ENCODE results near the gene DSTN.

DSTN gene

DNA sequence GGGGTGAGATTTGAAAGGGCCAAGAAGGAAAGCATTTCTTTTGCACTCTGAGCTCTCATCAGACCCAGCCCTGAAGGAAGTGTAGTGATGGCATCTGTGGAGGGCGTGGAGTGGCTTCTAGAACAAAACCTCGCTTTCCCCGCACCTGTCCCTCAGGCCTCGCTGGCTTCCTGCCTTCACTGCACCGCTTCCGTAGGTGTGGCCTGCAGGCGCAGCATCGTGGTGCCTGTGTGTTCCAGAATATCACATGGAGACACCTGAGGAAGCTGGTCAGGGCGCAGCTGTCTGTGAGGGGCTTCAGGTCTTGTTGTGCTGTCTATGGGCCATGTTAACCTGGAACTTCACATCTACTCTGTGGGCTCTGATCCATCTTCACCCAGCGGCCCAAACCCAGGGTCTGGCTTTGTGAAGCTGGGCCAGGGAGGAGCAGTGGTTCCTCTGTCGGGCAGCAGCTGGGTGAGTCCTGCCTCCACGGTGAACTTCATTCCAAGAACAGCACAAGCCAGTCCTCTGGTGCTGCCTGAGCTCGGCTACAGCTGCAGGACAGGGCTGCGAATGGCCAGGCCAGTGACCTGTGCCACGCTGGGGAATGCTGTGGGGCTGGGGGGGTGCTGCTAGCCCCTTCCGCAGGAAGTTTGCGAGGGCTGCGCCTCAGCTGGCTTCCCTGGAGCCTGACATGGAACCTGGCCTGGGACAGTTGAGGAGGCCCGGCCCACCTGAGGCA is 40.9 kb downstream of the DSTN start:
- Histone ChIP-seq H3K9ac (ENCODE audit: low read length) (no peak overlapping the region), H3K27ac (ENCODE audit: low read depth, low read length) (peak overlapping the region; percentile 81), H3K36me3 (ENCODE audit: control insufficient read depth, insufficient read depth, low read length) (peaks cover 14% of the 10 kb centered on the region), H3K27me3 (ENCODE audit: control insufficient read depth, insufficient read depth, low read length) (no peaks in the 10 kb centered on the region), H3K4me3 (ENCODE audit: low read length) (no peak overlapping the region), H3K4me1 (ENCODE audit: control insufficient read depth, insufficient read depth, low read length) (peaks cover 39% of the 10 kb centered on the region)

DNA sequence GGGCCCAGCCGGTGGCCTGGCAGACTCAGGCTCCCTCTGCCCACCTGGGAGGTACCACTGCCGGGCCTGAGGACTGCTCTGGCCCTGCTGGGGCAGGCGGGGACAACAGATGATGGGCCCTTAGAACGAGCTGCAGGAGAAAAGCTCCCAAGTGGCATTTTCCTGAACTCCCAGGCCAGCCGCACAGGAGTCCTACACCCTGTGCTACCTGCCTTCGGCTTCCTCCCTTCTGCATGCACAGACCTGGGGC is 41.3 kb downstream of the DSTN start:
- H3K4me1 ChIP-seq (ENCODE audit: control insufficient read depth, insufficient read depth, low read length): peaks cover 39% of the 10 kb centered on the region
- no peak overlapping the region for H3K4me3 ChIP-seq (ENCODE audit: low read length)
- H3K36me3 ChIP-seq (ENCODE audit: control insufficient read depth, insufficient read depth, low read length): peaks cover 14% of the 10 kb centered on the region
- no peaks in the 10 kb centered on the region for H3K27me3 ChIP-seq (ENCODE audit: control insufficient read depth, insufficient read depth, low read length)
- peak overlapping the region; percentile 19 for H3K9ac ChIP-seq (ENCODE audit: low read length)
- H3K27ac ChIP-seq (ENCODE audit: low read depth, low read length): peak overlapping the region; percentile 81

DNA sequence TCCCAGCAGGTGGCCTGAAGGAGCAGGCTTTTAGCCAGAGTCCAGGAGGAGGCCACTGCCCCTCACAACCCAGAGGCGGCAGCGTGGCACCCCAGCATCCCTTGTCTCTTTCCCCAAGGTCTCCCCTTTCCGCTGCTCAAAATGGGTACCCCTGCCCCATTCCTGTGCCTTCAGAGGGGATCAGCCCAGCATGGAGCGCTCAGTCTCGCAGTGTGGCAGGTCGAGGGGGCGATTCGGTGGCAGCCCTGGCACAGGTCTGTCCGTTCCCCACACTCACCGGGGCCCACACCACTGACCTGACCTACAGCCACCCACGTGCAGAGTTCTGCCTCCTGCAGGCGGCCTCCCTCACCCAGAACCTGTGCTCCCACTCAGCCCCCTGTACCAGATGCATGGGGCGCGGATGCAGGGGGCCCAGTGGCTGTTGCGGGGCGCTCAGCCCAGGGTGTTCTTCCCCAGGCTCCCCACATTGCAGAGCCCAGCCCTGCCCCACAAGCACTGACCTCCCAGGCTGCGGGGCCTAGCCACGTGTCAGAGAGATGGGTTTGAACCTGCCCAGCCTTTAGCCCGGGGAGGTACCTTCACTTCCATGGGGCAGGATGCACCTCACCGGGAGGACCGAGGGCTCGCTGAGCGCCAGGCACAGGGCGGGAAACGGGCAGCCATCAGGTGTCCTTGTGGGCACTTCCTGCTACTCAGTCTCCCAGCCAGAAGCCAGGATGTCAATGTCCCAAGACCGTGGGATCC is 41.8 kb downstream of the DSTN start:
- Histone ChIP-seq H3K27me3 (ENCODE audit: control insufficient read depth, insufficient read depth, low read length) (no peaks in the 10 kb centered on the region), H3K27ac (ENCODE audit: low read depth, low read length) (peak overlapping the region; percentile 81), H3K4me3 (ENCODE audit: low read length) (no peak overlapping the region), H3K9ac (ENCODE audit: low read length) (peak overlapping the region; percentile 19), H3K4me1 (ENCODE audit: control insufficient read depth, insufficient read depth, low read length) (peaks cover 39% of the 10 kb centered on the region), H3K36me3 (ENCODE audit: control insufficient read depth, insufficient read depth, low read length) (peaks cover 16% of the 10 kb centered on the region)

DNA sequence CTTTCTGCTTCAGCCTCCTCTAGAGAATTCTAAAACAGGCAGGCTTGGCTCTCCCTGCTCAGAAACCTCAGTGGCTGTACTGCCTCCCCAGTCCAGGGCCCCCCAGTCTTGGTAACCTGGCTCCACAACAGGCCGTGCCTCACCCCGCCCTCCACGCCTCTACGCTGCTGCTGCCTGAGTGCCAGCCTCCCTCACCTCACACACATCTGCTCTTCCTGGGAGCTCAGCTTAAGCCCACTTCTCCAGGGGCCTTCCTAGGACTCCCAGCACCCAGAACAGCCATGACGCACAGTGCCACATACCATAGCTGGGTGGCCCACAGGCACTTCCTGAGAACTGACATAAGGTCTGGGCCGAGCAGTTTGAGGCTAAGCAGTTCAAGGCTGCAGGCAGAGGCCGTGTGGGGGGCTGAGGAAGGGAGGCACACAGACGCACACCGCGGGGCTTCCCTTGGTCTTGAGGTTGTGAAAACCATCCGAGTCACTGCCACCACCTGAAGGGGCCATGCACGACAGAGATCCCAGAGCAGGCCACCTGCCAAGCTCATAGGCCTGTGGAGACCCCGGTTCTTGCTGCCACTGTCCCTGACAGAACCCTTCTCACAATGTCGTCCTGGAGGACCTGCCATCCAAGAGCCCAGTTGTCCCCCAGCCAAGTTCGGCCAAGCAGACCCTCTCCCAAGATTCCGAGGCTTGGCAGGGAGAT is 42.6 kb downstream of the DSTN start:
- no peaks in the 10 kb centered on the region for H3K27me3 ChIP-seq (ENCODE audit: control insufficient read depth, insufficient read depth, low read length)
- H3K36me3 ChIP-seq (ENCODE audit: control insufficient read depth, insufficient read depth, low read length): peaks cover 21% of the 10 kb centered on the region
- no peak overlapping the region for H3K4me3 ChIP-seq (ENCODE audit: low read length)
- H3K4me1 ChIP-seq (ENCODE audit: control insufficient read depth, insufficient read depth, low read length): peaks cover 39% of the 10 kb centered on the region
- peak overlapping the region; percentile 85 for H3K27ac ChIP-seq (ENCODE audit: low read depth, low read length)
- no peak overlapping the region for H3K9ac ChIP-seq (ENCODE audit: low read length)

DNA sequence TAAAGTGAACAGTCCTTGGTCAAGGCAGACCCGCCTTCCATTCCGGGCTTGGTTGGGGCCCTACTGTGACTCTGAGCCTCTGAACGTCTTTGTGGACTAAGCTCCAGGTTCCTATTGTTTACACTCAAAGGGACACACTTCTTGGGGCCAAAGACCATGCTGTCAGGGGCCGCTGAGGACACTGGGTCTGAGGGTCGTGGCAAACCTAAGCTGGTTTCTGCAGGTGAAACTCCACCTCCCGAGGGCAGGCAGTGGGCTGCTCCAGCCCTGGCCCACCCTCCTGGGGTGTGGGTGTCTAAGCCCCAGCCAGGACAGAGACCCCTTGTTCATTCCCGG is 43.1 kb downstream of the DSTN start:
- H3K4me1 ChIP-seq (ENCODE audit: control insufficient read depth, insufficient read depth, low read length): peaks cover 39% of the 10 kb centered on the region
- peak overlapping the region; percentile 85 for H3K27ac ChIP-seq (ENCODE audit: low read depth, low read length)
- H3K4me3 ChIP-seq (ENCODE audit: low read length): no peak overlapping the region
- no peaks in the 10 kb centered on the region for H3K27me3 ChIP-seq (ENCODE audit: control insufficient read depth, insufficient read depth, low read length)
- no peak overlapping the region for H3K9ac ChIP-seq (ENCODE audit: low read length)
- H3K36me3 ChIP-seq (ENCODE audit: control insufficient read depth, insufficient read depth, low read length): peaks cover 19% of the 10 kb centered on the region

DNA sequence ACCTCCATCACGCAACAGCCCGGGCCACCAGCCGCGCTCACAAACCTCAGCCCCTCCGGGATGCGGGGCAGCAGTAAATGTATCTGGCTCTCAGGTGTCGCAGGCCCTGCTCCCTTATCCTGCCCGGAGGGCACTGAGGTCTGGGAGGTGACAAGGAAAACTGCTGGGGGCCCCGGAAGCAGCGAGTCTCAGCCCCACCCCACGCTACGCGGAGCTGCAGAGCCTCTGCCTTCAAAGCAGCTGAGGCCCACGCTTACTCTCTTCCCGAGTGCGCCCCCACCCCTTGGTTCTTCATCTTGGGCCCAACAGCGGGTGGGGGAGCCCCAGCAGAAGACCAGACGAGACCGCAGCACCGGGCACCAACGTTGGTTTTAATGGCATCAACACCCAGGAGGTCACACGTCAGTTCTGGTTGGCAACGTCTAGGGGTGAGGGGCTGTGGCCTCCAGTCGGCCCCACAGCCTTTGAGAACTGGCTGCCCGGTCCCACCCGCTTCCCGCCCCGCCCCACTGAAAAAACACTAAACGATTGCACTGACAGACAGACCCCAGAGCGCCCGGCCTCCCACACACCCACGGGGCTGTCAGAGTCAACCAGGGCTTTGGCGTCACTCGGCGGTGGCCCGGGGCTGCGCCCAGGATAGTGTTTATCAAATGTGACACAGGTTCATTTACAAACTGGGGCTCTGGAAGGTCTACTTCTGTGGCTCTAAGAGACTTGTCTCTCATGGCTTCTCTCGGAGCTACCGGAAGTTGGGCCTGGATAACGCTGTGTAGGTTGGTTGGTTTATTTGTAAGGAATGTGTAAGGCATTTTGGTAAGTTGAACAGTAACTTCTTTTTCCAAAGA is 43.7 kb downstream of the DSTN start:
- Histone ChIP-seq H3K9ac (ENCODE audit: low read length) (no peak overlapping the region), H3K27ac (ENCODE audit: low read depth, low read length) (peak overlapping the region; percentile 85), H3K4me1 (ENCODE audit: control insufficient read depth, insufficient read depth, low read length) (peaks cover 39% of the 10 kb centered on the region), H3K27me3 (ENCODE audit: control insufficient read depth, insufficient read depth, low read length) (no peaks in the 10 kb centered on the region), H3K36me3 (ENCODE audit: control insufficient read depth, insufficient read depth, low read length) (peaks cover 15% of the 10 kb centered on the region), H3K4me3 (ENCODE audit: low read length) (no peak overlapping the region)

DNA sequence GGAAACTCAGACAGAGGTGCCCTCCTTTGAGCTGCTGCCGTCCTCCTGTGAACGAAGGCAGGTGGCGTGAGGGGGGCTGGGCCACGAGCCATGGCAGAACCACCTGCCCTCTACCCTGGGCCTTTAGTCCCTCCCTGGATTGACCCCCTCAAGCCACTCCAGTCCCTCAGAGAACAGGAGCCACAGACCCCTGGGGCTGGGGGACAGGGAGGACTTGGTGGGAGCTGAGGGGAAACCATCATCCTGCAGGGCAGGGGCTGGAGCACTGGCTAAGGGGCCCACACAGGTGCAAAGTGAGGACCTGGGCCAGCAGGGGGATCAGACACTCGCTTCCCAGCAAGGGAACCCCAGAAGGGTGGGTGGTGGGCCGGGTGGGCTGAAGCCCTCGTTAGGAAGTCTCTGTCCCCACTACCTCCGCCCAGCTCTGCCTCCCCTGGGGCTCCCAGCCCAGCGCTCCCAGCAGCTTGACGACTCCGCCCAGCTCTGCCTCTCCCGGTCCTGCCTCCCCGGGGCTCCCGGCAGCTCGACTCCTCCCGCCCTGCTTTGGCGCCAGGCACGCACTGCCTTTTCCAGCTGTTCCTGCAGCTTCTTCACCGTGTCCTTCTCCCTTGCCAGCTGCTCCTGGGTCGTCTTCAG is 44.4 kb downstream of the DSTN start:
- Histone ChIP-seq H3K27ac (ENCODE audit: low read depth, low read length) (peak overlapping the region; percentile 85), H3K36me3 (ENCODE audit: control insufficient read depth, insufficient read depth, low read length) (peaks cover 11% of the 10 kb centered on the region), H3K4me1 (ENCODE audit: control insufficient read depth, insufficient read depth, low read length) (peaks cover 36% of the 10 kb centered on the region), H3K4me3 (ENCODE audit: low read length) (no peak overlapping the region), H3K9ac (ENCODE audit: low read length) (no peak overlapping the region), H3K27me3 (ENCODE audit: control insufficient read depth, insufficient read depth, low read length) (no peaks in the 10 kb centered on the region)

DNA sequence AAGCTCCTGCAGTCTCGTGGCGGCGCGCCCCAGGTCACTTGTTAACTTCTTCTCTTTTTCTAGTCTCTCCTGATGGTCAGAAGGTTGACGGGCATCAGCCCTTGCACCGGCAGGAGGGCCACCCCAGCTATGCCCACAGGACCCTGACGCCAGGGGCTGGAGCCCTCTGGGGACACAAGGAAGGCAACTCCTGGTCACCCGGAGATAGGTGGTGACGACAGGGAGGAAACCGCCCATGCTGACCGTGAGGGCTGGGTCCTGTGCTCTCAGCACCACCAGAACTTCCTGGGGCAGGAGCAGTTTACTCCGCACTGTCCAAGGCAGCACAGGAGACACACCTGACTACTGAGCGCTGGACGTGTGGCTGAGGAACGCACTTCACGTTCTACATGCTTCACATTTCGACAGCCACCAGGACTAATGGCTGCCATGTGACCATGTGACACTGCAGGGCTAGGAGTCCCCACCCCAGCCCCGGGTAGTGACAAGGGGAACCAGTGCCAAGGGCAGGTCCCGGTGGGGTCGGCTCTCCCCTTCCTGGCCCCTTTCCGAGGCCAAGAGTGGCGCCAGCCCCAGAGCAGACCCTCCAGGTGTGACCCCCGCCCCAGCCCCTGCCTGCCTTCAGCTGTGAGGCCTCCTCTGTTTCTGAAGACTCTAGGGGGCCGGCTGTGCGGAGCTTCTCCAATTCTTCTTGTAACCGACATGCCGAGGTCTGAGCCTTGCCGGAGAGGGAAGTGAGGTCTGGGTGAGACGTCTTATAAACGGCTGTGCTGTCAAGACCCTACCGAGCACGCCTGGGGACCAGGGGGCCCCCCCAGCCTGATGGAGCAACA is 45.2 kb downstream of the DSTN start:
- no peak overlapping the region for H3K9ac ChIP-seq (ENCODE audit: low read length)
- H3K36me3 ChIP-seq (ENCODE audit: control insufficient read depth, insufficient read depth, low read length): peaks cover 18% of the 10 kb centered on the region
- peaks cover 36% of the 10 kb centered on the region for H3K4me1 ChIP-seq (ENCODE audit: control insufficient read depth, insufficient read depth, low read length)
- H3K27ac ChIP-seq (ENCODE audit: low read depth, low read length): peak overlapping the region; percentile 85
- H3K27me3 ChIP-seq (ENCODE audit: control insufficient read depth, insufficient read depth, low read length): no peaks in the 10 kb centered on the region
- H3K4me3 ChIP-seq (ENCODE audit: low read length): no peak overlapping the region

DNA sequence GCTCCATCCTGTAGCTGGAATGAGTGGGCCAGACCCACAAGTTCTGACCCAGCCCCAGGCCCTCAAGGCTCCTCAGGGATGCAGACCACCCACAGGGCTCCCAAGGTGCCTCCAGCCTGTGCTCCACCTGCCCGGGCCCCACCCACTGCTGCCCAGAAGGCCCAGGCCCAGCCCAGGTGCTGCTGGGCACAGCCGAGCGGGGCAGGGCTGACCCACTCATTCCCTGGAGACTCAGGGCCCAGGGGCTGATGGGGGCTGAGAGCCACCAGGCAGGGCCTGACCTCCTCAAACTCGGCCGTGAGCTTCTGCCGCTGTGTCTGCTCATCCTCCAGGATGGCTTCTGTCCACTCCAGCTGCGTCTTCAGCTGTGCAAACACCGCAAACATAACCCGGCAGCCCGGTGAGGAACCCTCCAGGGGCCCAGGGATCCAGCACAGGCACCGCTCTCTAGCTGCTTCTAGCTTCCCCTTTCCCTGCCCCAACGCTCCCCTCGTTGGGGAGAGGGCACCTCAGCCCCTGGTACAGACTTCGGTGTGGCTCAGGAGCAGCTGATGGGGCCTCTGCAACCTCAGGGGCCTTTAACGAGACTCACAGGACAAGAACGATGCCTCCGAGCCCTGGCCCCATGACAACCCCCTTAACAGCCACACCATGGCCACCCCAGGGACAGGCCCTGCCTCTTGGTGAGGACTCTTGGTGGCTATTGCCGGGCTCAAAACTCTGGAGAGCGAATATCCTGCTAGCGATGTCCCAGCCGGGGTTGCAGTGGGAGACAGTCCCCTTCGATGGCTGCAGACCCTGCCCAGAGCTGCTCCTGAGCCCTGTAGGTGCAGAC is 46.0 kb downstream of the DSTN start:
- Histone ChIP-seq H3K36me3 (ENCODE audit: control insufficient read depth, insufficient read depth, low read length) (peaks cover 23% of the 10 kb centered on the region), H3K27me3 (ENCODE audit: control insufficient read depth, insufficient read depth, low read length) (no peaks in the 10 kb centered on the region), H3K9ac (ENCODE audit: low read length) (no peak overlapping the region), H3K27ac (ENCODE audit: low read depth, low read length) (peak overlapping the region; percentile 3), H3K4me1 (ENCODE audit: control insufficient read depth, insufficient read depth, low read length) (peaks cover 30% of the 10 kb centered on the region), H3K4me3 (ENCODE audit: low read length) (no peak overlapping the region)

DNA sequence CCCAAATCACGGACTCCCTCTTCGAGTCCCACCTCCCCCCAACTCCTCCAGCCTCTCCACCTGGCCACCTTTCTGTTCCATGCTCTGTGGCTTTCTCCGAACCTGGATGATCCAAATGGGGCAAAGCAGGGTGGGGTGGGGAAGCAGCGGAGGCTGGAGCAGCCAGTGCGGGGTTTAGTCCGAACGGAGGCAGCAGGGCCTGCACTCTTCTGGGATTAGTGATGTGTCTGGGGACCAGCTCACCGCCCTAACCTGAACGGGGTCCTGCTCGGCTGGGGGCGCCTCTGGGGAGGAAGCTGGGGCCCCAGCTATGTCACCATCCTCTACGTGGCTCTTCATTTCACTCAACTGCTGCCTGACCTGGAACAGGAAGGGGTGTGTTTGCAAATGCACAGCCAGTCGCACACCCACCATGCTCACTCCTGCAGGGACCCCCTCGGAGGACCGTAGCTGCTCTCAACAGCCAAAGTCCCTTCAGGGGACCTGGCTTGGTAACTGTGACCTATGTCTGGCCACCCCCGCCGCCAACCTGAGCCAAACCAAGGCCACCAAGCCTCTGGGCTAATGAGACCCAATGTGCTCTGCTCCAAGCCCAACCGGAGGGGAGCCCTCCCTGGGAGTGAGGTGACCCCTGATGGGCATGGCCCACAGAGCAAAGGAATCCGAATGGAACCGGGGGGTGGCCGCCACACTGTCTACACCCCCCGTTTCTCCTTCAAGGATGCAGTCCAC is 46.8 kb downstream of the DSTN start:
- H3K27me3 ChIP-seq (ENCODE audit: control insufficient read depth, insufficient read depth, low read length): no peaks in the 10 kb centered on the region
- H3K27ac ChIP-seq (ENCODE audit: low read depth, low read length): no peak overlapping the region
- no peak overlapping the region for H3K9ac ChIP-seq (ENCODE audit: low read length)
- H3K4me3 ChIP-seq (ENCODE audit: low read length): no peak overlapping the region
- H3K36me3 ChIP-seq (ENCODE audit: control insufficient read depth, insufficient read depth, low read length): peaks cover 31% of the 10 kb centered on the region
- peaks cover 24% of the 10 kb centered on the region for H3K4me1 ChIP-seq (ENCODE audit: control insufficient read depth, insufficient read depth, low read length)

Data from rectal smooth muscle tissue (tissue), 1 donor.